Midbrain (tissue), 1 donor: Measurements from ENCODE around the gene HOXA10.

ENCODE experiments used
- DNase-seq: peaks from one replicate; lab custom pipeline; 2025; lab: John Stamatoyannopoulos, UW

The HOXA10 gene

DNA sequence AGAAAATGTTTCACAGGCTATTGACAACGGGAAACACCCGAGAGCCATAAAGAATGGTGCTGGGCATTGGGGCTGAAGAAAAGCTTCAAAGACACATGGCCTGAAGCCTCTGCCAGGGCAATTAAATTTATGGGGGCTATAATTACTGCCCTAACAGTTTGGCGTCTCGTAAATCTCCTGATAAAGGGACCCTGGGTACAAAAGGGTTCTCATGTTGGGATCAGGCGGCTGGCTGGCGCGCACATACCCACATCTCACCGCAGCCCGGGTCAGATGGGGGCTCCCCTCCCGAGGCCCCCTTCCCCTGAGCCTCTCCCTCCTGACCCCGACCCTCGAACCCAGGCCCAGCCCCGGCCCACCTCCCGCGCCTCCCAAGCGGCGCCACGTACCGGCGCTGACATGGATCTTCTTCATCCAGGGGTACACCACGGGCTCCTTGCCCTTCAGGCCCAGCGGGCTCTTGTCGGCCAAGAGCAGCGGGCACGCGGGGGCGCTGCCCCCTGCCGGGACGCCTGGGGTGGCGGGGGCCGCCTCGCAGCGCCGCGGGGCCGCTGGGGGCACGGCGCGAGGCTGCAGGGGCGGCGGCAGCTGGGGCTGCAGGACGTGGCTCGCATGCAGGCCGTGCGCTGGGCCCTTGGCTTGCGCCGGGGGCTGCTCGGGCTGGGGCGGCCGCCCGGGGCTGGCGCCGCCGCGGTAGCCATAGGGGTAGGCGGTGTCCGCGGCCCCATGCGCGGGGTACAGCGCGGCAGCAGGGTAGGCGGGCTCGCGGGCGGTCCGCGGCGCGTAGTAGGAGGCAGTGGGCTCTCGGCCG is 44.2 kb downstream of the HOXA10 start:
- DNase-seq, result no peak

DNA sequence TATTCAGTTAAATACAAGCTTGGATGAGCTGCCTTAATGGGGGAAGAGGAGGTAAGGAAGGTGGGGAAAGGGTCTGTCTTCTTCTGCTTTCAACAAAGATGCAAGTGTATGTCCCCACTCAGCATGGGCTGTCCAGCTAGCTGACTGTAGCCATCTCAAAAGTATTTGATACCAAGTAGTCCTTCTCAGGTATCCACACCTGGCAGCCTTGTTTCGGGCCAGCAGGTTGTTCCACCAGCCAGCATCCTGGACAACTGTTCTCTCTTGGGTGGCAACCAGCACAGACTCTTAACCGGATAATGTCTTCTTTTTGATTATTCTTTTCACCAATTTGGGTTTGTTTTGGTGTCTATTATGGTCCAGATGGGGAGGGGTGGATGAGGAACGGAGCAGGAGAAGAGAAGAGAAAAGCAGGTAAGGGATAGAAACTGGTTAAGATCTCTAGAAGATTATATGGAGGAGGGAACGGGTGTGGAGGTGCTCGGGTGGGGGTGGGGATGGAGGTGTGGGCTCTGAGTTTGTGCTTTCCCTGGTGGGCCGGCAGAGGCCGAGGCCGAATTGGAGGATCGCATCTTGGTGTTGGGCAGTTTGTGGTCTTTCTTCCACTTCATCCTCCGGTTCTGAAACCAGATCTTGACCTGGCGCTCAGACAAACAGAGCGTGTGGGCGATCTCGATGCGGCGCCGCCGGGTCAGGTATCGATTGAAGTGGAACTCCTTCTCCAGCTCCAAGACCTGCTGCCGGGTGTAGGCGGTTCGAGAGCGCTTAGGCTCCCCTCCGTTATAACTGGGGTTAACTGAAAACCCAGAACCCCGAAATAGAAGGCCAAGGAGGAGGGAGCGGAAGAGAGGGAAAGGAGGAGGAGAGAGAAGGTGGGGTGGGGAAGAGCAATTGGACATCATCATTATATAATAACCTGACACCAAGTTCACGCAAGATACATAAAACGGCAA is 45.1 kb downstream of the HOXA10 start:
- DNase-seq, result no peak

DNA sequence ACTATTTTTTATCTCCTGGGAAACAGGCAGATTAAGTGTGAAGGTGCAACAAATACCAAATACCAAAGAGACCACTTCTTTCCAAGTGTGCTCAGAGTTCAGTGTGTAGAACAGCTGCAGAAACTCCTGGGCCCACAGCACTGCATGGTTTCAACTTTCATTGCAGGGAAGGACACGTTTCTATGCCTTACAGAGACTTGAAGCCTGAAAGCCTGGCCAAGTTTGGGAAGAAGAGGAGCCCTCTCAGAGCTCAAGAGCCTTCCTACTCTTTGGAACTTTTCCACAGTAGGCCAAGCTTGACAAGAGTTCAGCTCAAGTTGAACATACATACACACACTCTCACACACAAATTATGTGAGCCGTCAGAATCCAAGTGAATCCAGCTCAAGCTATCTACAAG is 46.1 kb downstream of the HOXA10 start:
- no peak for DNase-seq

DNA sequence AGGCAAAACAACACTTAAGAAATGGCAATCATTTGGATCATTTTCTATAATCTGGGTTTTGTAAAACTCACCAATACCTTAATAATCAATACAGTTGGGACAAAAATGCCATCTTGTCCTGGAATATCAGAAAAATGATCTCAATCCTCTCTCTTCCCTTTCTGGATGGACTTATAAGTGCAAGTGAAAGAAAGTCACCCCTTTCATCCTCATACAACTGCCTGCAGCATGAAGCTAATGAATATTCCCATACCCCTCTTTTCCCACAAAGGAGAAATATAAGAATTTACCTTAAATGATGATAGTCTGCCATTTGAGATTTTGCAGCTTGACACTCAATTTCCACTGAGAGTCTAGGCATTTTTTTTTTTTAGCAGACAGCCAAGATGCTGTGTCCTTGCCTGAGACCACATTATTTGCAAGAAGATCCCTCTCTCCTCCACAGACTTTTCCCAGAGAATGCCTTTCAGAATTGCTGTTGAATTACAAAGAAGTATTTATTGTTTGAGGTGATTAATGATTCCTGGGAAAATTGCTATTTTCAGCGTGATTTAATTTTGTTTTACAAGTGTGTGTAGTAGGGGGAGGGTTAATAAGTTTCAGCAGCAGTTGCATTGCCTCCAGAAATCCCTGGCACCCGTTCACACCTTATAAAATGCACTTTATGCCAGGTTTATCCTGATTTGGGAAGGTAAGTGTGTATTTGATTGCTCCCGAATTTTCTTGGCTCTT is 47.4 kb downstream of the HOXA10 start:
- no peak for DNase-seq

DNA sequence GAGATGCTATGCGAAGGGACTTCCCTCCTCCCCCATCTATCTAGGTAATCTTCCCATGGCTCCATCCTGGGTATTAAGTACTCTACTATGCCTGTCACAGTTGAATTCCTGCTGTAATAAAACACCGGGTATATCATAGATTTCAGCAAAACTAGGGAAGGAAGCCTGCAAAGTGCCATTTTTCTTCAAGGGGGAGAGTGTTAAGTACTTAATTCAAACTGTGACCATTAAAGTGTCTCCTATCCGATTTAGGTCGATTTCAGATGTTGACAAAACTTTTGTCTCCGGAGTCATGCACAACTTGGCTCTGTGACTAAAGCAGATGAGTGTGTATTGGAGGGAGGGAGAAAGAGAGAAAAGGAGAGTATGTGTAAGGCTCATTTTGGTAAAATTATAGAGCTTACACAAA is 48.1 kb downstream of the HOXA10 start:
- DNase-seq, result no peak

DNA sequence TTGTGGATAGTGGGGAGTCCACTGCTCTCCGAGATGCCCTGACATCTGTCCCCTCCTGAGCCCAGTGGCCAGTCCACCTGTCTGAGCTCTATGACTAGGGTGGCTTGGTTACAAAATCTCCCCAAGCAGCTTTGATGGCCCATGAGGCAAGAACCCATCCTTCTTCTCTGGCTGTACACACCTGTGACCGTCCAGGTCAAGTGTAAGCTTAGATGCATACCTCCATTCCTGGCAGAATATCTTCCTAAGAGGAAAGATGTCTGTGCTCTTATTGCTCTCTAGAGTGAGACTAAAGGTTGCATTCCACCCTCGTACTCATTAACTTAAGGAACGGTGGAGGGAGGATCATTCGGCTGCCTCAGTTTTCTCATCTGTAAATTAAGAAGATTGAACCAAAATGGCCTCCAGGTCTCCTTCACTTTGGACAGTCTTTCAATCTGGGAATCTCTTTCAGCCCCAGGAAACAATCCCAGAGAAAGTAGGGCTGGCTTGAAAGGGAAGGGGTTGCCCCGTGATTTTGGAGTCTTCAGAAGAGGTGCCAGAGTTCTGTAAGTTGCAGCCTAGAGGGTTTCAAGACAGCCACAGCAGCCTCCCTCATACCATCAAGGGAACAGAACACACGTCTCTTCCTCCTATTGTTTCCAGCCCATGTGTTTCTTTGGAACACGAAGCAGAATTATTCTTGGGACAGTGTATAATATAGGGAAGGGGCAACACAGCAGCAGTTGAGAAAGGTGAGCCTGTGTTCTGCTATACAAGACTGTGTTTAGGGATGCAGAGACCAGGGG is 49.0 kb downstream of the HOXA10 start:
- DNase-seq, result no peak

DNA sequence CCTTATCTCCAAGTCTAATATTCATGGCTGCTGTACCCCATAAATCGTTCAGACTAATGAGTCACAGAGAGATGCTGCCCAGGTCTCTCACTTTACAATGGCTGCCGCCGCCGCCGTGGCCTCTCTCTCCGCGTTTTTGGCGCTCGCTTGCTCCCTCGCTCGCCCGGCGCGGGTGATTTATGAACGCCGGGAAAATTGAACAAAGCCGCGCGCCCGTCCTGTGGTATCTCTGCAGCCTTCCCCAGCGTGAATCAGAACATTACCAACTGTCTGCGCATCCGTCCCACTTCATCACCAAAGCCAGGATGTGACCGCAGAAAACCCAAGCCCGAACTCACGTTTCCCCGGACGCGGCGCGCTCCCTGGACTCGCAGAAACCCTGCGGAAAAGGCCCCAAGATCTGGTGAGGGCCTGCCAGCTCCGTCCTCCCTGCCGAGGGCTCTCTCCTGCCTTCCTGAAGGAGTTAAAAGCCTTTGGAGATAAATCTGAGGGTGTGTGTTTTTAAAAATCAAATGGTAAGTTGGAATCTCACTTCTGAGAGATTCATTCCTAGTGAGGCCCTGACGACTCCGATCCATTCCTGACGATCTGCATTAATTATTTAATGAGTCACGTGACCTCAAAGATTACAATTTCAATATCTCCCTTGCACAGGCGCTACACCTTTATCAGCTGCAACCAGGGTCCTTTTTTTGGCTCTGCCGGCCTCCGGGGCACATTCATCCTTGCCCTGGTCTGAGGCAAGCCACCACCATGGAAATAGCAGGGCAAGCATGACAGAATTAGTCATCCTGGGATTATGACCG is 49.8 kb downstream of the HOXA10 start:
- no peak for DNase-seq

DNA sequence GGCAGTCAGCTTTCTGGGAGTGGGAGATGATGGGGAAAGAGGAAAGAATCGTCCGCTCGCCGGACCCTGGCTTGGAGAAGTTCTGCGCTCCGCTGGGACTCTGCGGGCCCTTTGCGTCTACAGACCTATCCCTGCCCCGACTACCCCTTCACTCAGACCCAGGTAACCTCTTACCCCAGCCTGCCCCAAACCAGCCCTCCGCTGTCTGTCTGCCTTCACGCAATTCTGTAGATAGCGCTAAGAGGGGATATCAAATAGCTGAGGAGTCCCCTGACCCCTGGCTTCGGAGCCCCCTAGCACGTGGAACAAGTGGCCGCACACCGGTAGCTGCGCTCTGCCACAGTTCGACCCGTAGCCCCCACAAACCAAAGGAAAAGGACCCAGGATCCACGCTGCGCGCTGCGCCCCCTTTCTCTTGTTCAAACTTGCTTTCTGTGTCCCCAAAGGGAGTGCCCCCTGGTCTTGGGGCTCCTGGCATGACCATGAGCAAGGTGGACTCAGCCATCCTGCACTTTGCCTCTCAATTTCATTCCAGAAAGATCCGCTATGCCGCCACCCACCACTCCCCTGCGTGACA is 50.6 kb downstream of the HOXA10 start:
- no peak for DNase-seq

DNA sequence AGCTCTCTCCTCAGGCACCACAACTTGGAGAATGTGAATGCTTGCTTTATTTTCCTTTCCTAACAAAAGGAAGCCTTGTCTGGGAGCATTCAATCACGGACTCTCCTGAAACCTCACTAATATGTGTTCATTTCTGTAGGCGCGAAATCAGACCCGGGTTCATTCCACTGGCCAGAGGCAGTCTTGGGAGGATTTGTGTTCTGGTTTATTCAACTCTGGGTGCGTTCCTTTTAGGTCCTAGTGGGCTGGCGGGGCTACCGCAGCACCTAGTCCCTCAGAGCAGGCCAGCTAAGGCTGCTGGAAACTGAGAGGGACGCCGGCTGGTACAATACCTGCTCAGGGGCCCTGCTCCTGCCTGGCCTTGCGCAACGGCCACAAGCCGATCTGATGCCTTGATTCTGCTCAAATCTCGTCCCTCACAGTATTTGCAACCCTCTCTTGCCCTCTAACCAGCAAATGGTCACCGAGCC is 51.1 kb downstream of the HOXA10 start:
- no peak for DNase-seq

DNA sequence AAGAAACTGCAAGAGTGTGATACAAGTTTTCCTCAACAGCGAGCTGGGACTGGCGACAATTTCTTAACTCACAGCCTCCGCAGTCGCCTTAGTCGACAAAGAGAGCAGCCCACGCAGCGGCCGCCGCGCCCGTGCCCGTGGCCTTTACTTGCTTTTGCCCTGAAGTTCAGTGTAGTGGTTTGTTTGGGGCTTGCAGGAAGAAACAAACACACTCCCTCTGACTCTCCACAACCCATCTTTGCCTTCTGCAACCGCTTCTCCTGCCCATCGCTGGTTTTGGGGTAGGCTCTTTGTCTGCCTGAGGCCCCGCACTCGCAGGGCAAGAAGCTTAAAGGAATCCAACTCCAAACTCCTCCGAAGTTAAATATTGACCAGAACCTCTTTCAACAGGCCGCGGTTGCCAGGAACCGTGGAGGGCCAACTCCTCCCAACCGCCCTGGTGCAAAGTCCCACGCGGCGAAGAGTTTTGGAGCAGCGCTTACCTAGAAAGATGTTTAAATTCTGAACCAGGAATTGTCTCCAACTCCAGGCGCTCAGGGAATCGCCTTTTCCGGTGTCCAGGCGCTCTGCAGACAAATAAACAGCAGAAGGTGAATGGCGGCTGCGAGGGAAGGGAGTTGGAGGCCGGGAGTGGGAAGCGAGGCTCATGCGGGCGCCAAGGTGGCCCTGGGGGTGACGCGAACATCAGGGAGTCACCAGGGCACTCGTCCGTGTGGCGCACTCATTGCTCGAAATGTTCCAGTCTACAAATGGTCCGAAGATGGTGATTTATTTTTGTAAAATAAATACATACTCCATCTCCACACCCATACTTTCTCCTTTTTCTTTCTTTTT is 51.8 kb downstream of the HOXA10 start:
- DNase-seq, result no peak

DNA sequence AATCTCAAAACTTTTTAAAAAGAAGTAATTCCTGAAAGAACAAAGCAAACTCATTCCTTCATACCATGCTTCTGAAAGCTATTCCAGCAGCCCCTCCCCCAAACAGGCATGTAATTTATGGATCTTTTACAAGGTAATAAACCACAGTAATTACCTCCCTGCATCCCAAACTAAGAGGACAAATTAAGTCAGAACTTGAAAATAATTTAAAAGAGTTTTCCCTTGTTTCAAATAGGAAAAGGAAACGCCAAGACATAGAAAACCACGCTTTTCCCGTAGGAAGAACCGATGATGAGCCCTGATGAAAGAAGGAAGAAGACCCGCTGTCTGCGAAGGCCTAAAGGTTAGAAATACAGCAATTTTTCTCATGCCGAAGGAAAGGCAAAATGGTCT is 52.4 kb downstream of the HOXA10 start:
- no peak for DNase-seq
